HG03159 (cell line): ENCODE results near the gene ACOT12.
"Not testable (repeated sequence)": the region's sequence is repeated elsewhere in the genome, so short reads cannot be mapped to it uniquely, and the experiment has no call there.

ENCODE experiments used
- ATAC-seq: cut with Tn5 transposase; IDR thresholded peaks from one replicate; pipeline ENCODE4 v1.9.1; 2021; ENCODE audit warnings: mild to moderate bottlenecking, moderate library complexity; ENCODE audit not compliant: unreplicated experiment

The ACOT12 gene

DNA sequence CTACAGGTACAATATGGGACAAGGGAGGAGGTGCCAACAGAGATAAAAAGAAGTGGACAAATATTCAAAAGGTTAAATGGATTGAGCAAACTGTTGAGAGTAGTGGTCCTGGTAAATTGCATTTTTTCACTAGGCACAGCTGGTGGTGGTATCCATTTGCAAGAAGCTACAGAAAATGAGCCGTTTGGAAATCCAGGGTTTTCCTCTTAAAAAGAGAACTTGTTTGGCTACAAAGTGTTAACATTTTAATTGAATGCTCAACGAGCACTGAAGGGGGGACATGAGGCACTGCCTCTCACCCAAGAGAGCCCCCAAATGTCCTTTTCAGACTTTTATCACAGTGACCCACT, 93.0 kb downstream of the ACOT12 start:
- ATAC-seq = no peak

DNA sequence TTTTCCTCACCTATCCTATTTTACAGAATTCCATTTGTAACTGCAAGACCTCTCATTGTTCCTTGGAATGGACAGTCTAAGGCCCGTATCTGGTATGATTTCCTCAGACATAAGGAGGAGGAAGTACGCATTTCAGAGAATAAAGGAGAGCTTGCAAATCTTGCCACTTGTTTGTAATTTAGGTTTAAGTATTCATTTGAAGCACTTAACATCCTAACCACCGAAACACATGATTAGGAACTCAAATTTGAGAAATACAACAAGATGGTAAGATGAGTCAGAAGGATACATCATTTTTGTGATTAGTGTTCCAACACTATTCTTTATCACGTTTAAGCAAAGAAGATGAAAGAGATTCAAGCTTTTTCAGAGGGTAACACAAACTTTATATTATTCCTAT, 96.4 kb downstream of the ACOT12 start:
- ATAC-seq = no peak

DNA sequence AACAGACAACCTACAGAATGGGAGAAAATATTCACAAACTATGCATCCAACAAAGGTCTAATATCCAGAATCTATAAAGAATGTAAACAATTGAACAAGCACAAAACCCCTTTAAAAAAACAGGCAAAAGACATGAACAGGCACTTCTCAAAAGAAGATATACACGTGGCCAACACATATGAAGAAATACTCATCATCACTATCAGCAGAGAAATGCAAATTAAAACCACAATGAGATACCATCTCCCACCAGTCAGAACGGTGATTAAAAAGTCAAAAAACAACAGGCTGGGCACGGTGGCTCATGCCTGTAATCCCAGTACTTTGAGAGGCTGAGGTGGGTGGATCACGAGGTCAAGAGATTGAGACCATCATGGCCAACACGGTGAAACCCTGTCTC, 99.9 kb downstream of the ACOT12 start:
- not testable (repeated sequence) for ATAC-seq

DNA sequence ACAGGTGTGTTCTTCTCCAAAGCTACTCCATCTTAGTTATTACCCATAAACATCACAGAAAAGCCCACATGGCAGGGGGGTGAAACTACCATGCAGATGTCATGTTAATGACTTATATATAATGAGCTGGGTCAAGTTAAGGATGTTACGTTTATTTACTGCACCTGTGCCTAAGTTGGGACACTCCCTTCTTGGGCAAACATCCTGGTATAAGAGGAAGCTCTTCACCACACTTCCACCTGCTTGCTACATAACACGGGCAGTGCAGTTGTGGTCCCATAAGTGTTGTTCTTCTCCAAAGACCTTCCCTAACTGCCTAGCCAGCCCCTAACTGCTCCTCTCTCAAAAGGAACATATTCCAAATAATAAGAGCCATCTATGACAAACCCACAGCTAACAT, 101.8 kb downstream of the ACOT12 start:
- no peak for ATAC-seq

DNA sequence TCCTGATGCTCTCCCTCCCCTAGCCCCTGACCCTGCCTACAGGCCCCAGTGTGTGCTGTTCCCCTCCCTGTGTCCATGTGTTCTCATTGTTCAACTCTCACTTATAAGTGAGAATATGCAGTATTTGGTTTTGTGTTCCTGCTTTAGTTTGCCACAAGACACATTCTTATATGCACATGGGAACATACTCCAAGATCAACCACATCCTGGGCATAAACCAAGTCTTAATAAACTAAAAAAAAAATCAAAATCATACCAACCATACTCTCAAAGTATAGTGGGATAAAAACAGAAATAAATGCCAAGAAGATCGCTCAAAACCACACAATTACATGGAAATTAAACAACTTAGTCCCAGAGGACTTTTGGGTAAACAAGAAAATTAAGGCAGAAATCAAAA, 103.8 kb downstream of the ACOT12 start:
- no peak for ATAC-seq

DNA sequence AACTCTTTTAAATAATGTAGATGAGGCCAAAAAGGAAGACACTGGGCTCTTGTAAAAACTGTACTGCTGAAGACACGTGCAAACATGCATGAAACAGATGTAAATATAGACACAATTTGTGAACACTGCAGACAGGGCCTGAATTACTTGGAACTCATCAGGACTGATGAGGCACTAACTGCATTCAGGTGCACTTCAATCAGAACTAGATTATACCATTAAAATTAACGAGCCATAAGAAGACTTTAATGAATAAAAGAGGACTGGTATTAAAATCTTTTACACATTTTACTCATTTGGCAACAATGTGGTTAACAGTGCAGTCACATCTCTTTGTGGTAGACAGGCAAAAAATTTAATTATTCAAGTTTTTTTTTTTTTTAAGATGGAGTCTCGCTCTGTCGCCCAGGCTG, 105.9 kb downstream of the ACOT12 start:
- no peak for ATAC-seq

DNA sequence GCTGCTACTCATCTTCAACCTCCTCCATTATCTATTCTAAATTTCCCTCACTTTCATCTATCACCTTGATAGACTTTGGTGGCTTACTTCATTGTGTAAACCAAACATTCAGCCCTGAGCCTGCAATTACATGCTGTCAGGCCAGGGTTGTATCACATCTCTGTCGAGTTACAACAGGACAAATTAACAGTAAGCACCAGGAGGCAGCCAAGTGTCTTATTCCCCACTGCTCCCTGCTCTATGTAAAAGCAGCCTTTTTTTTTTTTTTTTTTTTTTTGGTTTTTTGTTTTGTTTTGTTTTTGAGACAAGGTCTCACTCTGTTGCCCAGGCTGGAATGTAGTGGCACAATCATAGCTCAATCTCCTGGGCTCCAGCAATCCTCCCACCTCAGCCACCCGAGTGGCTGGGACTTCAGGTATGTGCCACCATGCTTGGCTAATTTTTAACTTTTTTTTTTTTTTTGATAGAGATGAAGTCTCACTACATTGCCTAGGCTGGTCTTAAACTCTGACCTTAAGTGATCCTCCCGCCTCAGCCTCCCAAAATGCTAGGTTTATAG, 107.8 kb downstream of the ACOT12 start:
- no peak for ATAC-seq

DNA sequence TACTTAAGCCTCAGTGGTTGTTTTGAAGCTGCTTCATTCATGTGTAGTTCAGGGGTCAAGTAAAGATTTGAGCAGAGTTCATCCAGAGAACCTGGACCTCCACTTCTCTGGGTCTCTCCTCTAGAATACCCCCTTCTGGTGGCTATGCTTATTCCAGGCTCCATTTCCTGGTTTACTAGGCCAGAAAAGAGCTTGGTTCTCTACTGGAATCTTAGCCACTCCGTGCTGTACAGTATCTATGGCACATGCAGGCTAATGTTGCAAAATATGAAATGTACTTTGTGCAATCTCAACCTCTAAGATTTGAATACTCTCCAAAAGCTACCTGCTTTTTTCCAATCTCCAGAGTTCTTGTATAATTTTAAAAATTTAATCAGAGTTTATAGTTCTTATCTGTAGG, 110.0 kb downstream of the ACOT12 start:
- ATAC-seq = no peak
